Posterior cingulate gyrus (tissue), 11 donors: ENCODE results near the gene OR8H3.
"Not testable (repeated sequence)": the region's sequence is repeated elsewhere in the genome, so short reads cannot be mapped to it uniquely, and the experiment has no call there.

Experiments
- DNase-seq, 10 donors: peaks; one replicate each; pipeline versions ENCODE4 v3.0.0 to v3.0.0-alpha.2; 2020 to 2021; ENCODE audit warnings: mixed read lengths in 3 of 10
- intact Hi-C: fragments of 100-400 bp; cut with DNase I; formaldehyde crosslinking; loops from one replicate; pipeline ENCODE4 v1.15.1; 2023

The OR8H3 gene

GRCh38 chr11:56122073-56122472 is at the start of gene OR8H3:
TSS of gene OR8H3 (plus strand) at chr11:56122373. CDS start at chr11:56122373, 0 bp downstream.
- intact Hi-C loops = no loop called here
- DNase-seq = peak in 1 of 10 donors; percentile 38

GRCh38 chr11:56089697-56090096 is 32.5 kb upstream of the OR8H3 start:
- DNase-seq = no peak
- intact Hi-C loops = no loop called here

- intact Hi-C loops = no loop called here
- no peak for DNase-seq
Measured at GRCh38 chr11:56093008-56093407, 29.2 kb upstream of the OR8H3 start, which contains the start of gene OR8I2. TSS of gene OR8I2 (plus strand) at chr11:56093308. CDS start at chr11:56093308, 0 bp downstream.

GRCh38 chr11:56103210-56103737 is 18.9 kb upstream of the OR8H3 start, which contains the start of gene OR8H2:
TSS of gene OR8H2 (plus strand) at chr11:56103687. CDS start at chr11:56105043, 1,356 bp downstream.
- intact Hi-C loops = no loop called here
- no peak for DNase-seq

- no peak for DNase-seq
- intact Hi-C loops = no loop called here
Measured at GRCh38 chr11:56140151-56140661, 18.0 kb downstream of the OR8H3 start, which contains the start of gene OR8J3. TSS of gene OR8J3 (minus strand) at chr11:56140201. CDS start at chr11:56137718, 2,483 bp downstream.

- intact Hi-C loops = not testable (repeated sequence)
- DNase-seq = peak in 1 of 10 donors; percentile 65
Measured at GRCh38 chr11:56143681-56144080, 21.5 kb downstream of the OR8H3 start.

GRCh38 chr11:56151376-56151775 is 29.2 kb downstream of the OR8H3 start:
- no peak for DNase-seq
- intact Hi-C loops = no loop called here

- intact Hi-C loops = no loop called here
- peak in 1 of 10 donors; percentile 67 for DNase-seq
Measured at GRCh38 chr11:56152333-56152732, 30.2 kb downstream of the OR8H3 start.

- no peak for DNase-seq
- intact Hi-C loops = no loop called here
Measured at GRCh38 chr11:56160217-56160616, 38.0 kb downstream of the OR8H3 start, which contains the start of gene OR8K5. TSS of gene OR8K5 (minus strand) at chr11:56160317. CDS start at chr11:56160317, 0 bp downstream.

- no peak for DNase-seq
- intact Hi-C loops = no loop called here
Measured at GRCh38 chr11:56163804-56164203, 41.6 kb downstream of the OR8H3 start.

GRCh38 chr11:56172256-56172830 is 50.2 kb downstream of the OR8H3 start:
- intact Hi-C loops = no loop called here
- no peak for DNase-seq
